Measurements from ENCODE around the gene UST. TPM values are rescaled to one million over a fixed set of nuclear protein-coding genes. Genes with fewer than 3 reads are reported as not detected.
"Not testable (repeated sequence)": the region's sequence is repeated elsewhere in the genome, so short reads cannot be mapped to it uniquely, and the experiment has no call there.

The UST gene
- total and polyA plus RNA-seq, 3 donors from 2014 or later: 14.9 to 16.0 (median 14.9) TPM

DNA sequence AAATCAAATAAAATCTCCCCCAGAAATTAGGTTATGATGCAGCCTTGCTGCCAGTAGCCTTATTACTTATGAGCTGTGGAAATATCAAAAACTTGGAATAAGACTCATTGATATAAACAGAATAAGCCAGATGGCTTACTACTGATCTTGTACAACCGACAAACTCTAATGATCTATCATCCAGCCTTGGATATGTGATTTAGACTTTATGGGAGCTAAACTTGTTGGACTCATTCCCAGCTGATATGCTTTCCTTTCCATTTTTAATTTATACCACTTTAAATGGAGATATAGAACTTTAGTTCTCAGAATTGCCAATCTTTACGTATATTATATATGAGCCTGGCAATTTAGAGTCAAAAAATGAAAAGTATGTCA, 5.0 kb downstream of the UST start:
- TF ChIP-seq, protein P1, sequence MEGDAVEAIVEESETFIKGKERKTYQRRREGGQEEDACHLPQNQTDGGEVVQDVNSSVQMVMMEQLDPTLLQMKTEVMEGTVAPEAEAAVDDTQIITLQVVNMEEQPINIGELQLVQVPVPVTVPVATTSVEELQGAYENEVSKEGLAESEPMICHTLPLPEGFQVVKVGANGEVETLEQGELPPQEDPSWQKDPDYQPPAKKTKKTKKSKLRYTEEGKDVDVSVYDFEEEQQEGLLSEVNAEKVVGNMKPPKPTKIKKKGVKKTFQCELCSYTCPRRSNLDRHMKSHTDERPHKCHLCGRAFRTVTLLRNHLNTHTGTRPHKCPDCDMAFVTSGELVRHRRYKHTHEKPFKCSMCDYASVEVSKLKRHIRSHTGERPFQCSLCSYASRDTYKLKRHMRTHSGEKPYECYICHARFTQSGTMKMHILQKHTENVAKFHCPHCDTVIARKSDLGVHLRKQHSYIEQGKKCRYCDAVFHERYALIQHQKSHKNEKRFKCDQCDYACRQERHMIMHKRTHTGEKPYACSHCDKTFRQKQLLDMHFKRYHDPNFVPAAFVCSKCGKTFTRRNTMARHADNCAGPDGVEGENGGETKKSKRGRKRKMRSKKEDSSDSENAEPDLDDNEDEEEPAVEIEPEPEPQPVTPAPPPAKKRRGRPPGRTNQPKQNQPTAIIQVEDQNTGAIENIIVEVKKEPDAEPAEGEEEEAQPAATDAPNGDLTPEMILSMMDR (IDR thresholded peaks at IDR 0.05): no peak
- no peak for TF ChIP-seq POLR2A (IDR thresholded peaks at IDR 0.05)
- WGBS, 2 donors: 88 to 90% methylated on average over 2 of the region's 2 CpGs
- Histone ChIP-seq H3K36me3 (ENCODE audit: low read depth, missing control alignments) (no peaks in the 10 kb centered on the region), H3K27ac (no peak overlapping the region), H3K27me3 (no peaks in the 10 kb centered on the region), H3K4me1 (no peaks in the 10 kb centered on the region), H3K4me3 (no peak overlapping the region), H3K9me3 (no peaks in the 10 kb centered on the region)
- no peak for DNase-seq
- intact Hi-C loops (cut with DNase I; ENCODE audit: low total_unique reads): no loop called here

DNA sequence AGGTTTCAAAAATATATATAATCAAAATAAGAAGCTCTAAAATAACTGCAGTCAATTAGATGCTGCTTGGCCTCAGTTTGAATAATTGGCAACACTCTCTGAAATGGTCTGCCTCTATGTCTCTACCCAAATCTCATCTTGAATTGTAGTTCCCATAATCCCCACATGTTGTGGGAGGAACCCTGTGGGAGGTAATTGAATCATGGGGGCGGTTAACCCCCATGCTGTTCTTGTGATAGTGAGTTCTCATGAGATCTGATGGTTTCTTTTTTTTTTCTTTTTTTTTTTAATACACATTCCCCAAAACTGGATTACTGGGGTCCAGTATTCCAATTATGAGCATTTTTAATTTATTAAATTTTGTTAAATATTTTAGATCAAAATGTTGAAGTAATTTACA, 8.5 kb downstream of the UST start:
- intact Hi-C loops (cut with DNase I; ENCODE audit: low total_unique reads); H3K27me3 ChIP-seq; DNase-seq; H3K27ac ChIP-seq; H3K4me1 ChIP-seq; H3K36me3 ChIP-seq (ENCODE audit: low read depth, missing control alignments); H3K9me3 ChIP-seq; H3K4me3 ChIP-seq: not testable (repeated sequence)
- WGBS, 2 donors: 57 to 95% methylated on average over 1 of the region's 1 CpG

DNA sequence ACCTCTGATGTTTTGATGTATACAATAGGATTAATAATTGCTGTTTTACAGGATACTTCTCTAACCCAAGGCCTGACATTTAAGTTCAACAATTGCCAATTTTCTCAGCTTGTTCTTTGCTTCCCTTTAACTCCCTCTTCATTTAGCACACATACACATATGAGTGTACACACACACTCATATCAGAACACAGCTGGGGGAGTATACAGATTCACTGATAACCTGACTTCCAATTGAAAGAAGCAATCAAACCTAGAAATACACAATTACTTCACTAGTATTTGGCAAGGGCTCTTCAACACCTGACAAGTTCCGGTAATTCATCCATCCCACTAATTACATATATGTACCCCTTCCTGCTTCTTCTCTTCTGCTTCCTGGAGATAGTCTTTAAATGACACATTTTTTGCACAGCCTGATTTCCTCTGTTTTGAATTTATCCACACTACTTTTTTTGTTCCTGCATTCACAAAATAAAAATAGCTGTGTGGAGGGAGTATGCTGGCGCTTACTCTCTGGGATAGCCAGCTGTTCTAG, 11.2 kb downstream of the UST start:
- no peaks in the 10 kb centered on the region for H3K36me3 ChIP-seq (ENCODE audit: low read depth, missing control alignments)
- DNase-seq: no peak
- no peaks in the 10 kb centered on the region for H3K9me3 ChIP-seq
- intact Hi-C loops (cut with DNase I; ENCODE audit: low total_unique reads): no loop called here
- H3K4me1 ChIP-seq: peaks cover 15% of the 10 kb centered on the region
- TF ChIP-seq, protein P1 (IDR thresholded peaks at IDR 0.05): no peak
- no peak for TF ChIP-seq POLR2A (IDR thresholded peaks at IDR 0.05)
- no peak overlapping the region for H3K27ac ChIP-seq
- no peaks in the 10 kb centered on the region for H3K27me3 ChIP-seq
- 59 to 65% methylated on average over 2 of the region's 2 CpGs for WGBS, 2 donors
- H3K4me3 ChIP-seq: no peak overlapping the region

DNA sequence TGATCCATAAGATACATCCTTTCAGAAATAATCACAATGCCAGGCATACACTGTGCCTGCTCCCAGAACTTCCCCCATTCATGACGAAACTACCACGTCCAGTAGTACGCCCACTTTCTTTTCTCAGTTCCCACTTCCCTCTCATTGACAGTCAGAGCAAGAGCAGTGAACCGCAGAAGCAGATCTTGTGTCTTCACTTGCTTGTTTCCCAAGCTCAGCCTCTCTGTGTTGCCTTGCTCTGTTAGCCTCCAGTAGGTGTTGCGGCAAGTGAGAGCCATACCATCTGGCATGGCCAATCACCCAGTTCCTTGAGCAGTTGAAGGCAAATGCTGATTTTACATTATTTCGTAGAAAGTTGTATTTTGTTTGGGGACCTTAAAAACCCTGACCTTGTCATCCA, 11.7 kb downstream of the UST start:
- H3K27me3 ChIP-seq: no peaks in the 10 kb centered on the region
- H3K36me3 ChIP-seq (ENCODE audit: low read depth, missing control alignments): no peaks in the 10 kb centered on the region
- 73 to 86% methylated on average over 6 of the region's 6 CpGs for WGBS, 2 donors
- no peaks in the 10 kb centered on the region for H3K9me3 ChIP-seq
- no peak overlapping the region for H3K4me3 ChIP-seq
- intact Hi-C loops (cut with DNase I; ENCODE audit: low total_unique reads): no loop called here
- TF ChIP-seq, protein P1 (IDR thresholded peaks at IDR 0.05): no peak
- no peak for TF ChIP-seq POLR2A (IDR thresholded peaks at IDR 0.05)
- H3K4me1 ChIP-seq: peaks cover 15% of the 10 kb centered on the region
- no peak overlapping the region for H3K27ac ChIP-seq
- no peak for DNase-seq

DNA sequence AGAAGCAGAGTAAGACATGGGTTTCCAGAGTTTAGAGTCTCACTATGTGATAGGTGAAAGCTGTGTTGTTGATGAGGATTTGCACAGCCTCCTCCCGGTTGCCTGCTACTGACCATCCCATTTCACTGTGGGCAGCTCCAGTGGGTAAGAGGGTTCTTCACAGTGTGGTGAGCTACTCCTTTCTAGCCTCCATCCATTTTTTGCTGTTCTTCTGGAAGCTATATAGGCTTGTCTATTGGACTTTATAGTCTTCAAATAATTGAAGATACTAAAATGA, 13.4 kb downstream of the UST start:
- Histone ChIP-seq H3K36me3 (ENCODE audit: low read depth, missing control alignments) (no peaks in the 10 kb centered on the region), H3K27ac (peak overlapping the region in 1 of 2 donors; percentile 57), H3K27me3 (no peaks in the 10 kb centered on the region), H3K9me3 (no peaks in the 10 kb centered on the region), H3K4me3 (no peak overlapping the region), H3K4me1 (peaks cover 15% of the 10 kb centered on the region)
- DNase-seq: no peak
- no peak for TF ChIP-seq POLR2A (IDR thresholded peaks at IDR 0.05)
- TF ChIP-seq, protein P1 (IDR thresholded peaks at IDR 0.05): no peak
- WGBS, 2 donors: 73 to 75% methylated on average over 1 of the region's 1 CpG
- intact Hi-C loops (cut with DNase I; ENCODE audit: low total_unique reads): no loop called here
